ENCODE data around the gene PTK7.
A peak's percentile ranks its signal among the peaks of the same experiment; 100 is the strongest.
"Not testable (repeated sequence)": the region's sequence is repeated elsewhere in the genome, so short reads cannot be mapped to it uniquely, and the experiment has no call there.

Gene PTK7

GRCh38 chr6:43054206-43054943 lies 21.7 kb upstream of the PTK7 start:
- DNase-seq: no peak

GRCh38 chr6:43055966-43056365 lies 20.1 kb upstream of the PTK7 start:
- DNase-seq: no peak

DNA sequence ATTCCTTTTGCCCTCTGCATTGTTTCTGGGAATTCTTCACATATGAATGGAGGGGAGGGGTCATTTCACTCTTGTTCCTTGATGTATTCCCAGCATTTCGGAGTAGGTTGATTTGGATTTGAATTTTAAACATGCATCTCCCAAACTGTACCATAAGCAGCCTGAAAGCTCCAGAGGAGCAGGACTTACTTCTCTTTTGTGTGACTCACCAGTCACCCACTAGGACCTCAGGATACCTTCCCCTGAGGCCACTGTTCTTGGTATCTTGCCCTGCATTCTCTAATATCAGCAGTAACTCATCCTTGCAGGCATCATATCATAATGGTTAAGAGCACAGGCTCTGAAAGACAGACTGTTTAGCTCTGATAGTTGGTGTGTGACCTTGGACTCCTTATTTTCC lies 17.6 kb upstream of the PTK7 start:
- DNase-seq: no peak

- DNase-seq: peak; percentile 97
Measured at GRCh38 chr6:43059168-43060033, 16.7 kb upstream of the PTK7 start, which contains the start of the genes KLC4 and MRPL2. Gene KLC4, plus strand, starts transcription at chr6:43059631. Its CDS starts 1,705 bp downstream, at chr6:43061336. Gene MRPL2, minus strand, starts transcription at chr6:43059434. Its CDS starts 53 bp downstream, at chr6:43059381.

- DNase-seq: no peak
Measured at GRCh38 chr6:43060034-43060754, 15.9 kb upstream of the PTK7 start.

DNA sequence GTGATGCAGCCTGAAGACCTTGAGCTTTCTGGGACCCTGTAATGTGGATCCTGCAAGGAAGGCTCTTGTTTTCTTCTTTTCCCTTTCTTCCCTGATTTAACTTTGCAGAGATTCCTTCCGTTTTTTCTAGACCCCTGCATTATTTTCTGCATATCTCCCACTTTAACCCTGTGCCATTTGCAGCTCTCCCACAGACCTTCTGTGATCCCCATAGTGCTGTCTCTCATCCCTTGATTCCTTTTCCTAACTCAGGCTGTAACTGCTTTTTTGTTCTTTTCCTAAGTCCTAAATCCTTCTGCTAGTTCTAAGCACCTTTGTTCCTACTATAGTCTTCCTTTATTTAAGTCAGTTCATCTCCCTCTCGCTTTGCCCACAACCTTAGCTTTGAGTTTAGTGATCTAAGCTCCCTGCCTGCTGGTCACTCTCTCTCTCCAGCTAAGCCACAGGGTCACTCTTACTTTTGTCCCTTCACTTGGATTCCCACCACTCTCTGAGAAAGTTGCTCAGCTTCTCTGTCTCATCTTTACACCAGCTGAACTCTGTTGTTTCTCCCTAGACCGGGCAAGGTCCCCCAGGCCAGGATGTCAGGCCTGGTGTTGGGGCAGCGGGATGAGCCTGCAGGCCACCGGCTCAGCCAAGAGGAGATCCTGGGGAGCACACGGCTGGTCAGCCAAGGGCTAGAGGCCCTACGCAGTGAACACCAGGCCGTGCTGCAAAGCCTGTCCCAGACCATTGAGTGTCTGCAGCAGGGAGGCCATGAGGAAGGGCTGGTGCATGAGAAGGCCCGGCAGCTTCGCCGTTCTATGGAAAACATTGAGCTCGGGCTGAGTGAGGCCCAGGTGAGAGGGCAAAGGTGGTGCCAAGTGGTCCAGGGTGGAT lies 15.1 kb upstream of the PTK7 start:
- no peak for DNase-seq

GRCh38 chr6:43061861-43062260 lies 14.3 kb upstream of the PTK7 start:
- no peak for DNase-seq

DNA sequence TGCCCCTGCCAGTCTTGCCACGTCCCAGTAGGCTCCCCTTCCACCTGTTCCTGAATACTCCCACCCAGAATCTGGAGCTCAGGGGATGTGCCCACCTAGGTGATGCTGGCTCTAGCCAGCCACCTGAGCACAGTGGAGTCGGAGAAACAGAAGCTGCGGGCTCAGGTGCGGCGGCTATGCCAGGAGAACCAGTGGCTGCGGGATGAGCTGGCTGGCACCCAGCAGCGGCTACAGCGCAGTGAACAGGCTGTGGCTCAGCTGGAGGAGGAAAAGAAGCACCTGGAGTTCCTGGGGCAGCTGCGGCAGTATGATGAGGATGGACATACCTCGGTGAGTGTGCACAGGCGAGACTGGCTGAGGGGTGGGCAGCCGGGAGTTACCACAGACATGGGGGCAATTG lies 13.3 kb upstream of the PTK7 start:
- DNase-seq: no peak

GRCh38 chr6:43070028-43070632 lies 6.0 kb upstream of the PTK7 start:
- no peak for DNase-seq

GRCh38 chr6:43074847-43075669 lies 1.1 kb upstream of the PTK7 start:
- DNase-seq: no peak

- no peak for DNase-seq
Measured at GRCh38 chr6:43076464-43077332, 584 bp downstream of the PTK7 start.

- DNase-seq: no peak
Measured at GRCh38 chr6:43077333-43077809, 1.3 kb downstream of the PTK7 start.

GRCh38 chr6:43077981-43078511 lies 1.9 kb downstream of the PTK7 start:
- DNase-seq: no peak

DNA sequence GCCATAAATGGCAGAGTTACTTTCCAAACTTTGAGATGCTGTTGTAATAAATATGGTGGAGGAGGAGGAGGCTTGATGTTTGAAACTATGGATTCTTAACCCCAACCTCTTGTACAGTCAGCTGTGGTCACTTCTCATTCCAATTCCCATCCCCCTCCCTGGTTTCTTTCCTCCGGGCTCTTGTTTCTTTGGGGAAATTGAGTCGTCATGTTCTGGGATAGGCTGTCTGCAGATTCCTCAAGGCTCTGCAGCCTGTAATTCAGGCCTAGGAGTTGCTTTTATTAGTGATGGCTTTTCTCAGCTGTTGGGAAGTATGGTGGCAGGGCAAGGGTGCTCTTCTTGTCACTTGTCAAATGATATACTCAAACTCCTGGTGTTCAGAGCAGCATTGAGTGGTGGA lies 2.6 kb downstream of the PTK7 start:
- DNase-seq: no peak

GRCh38 chr6:43081043-43081442 lies 4.9 kb downstream of the PTK7 start:
- DNase-seq: no peak

DNA sequence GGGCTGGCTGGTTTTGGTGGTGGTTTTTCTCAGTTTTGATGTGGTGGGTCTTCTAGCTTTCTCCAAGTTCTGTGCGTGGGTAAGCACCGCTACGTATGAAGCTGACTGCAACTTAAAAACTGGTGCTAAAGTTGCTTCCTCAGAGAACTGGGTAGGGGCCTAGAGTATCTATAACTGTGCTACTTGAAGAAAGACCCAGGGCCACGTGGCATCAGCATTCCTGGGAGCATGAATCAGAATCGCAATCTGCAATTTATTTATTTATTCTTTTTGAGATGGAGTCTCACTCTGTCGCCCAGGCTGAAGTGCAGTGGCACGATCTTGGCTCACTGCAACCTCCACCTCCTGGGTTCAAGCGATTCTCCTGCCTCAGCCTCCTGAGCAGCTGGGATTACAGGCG lies 5.8 kb downstream of the PTK7 start:
- DNase-seq: not testable (repeated sequence)

DNA sequence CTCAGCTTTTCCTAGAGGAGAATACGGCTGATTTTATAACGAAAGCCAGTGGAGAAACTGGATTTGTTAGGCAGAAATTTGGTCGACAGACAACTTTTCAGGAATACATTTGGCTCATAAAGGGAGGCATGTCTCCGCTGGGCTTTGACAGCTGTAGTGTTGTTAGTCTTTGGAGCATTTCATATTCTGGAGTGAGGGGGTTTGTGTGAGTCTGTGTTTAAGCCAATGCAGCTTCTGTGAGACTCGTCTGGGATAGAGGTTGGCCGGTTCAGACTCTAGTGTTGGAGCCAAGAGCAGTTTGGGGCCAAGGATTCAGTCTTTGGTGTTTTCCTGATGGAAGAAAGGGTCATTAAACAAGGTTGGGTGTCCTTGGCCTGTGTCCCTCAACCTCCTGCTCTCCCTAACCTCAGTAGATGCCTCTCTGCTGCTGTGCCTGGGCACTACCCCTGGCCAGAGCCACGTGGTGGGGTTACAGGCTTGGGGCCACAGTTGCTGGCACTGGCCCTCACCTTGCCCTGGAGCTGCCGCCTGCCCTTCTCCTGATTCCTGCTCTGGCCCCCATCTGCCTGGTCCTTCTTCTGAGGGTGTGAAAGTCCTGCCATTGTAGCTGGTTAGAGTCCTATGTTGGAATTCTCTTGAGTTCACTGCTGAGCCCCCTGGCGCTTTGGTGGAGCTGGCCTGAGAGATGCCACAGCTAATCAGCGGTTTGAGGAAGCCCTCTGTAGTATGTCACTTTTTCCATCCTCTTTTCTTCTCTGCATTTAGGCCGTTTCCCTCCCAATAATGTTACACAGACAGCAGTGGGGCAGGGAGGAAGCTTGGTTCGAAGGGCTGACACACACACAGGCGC lies 6.9 kb downstream of the PTK7 start:
- DNase-seq: no peak

- no peak for DNase-seq
Measured at GRCh38 chr6:43086022-43086658, 10.0 kb downstream of the PTK7 start.

All from T-helper 9 cell (primary cell).